Muscle layer of duodenum (tissue), 2 donors: Measurements from ENCODE around the gene TSKU.

Source experiments
- H3K27ac ChIP-seq: one replicate; pipeline ENCODE4 v1.7.0; 2013; ENCODE audit warnings: mild to moderate bottlenecking, low read length
- H3K27me3 ChIP-seq: one replicate; pipeline ENCODE4 v1.7.0; 2013; ENCODE audit warnings: low read depth, mild to moderate bottlenecking, control low read depth, low read length
- H3K36me3 ChIP-seq, 2 donors: one replicate each; pipeline ENCODE4 v1.7.0; 2013; ENCODE audit warnings: low read length in 2 of 2, control low read depth in 1 of 2, mild to moderate bottlenecking in 1 of 2; ENCODE audit not compliant: insufficient read depth in 2 of 2, control insufficient read depth in 1 of 2
- H3K4me1 ChIP-seq, 2 donors: one replicate each; pipeline ENCODE4 v1.7.0; 2013; ENCODE audit warnings: low read length in 2 of 2, mild to moderate bottlenecking in 2 of 2, control low read depth in 1 of 2, moderate library complexity in 1 of 2; ENCODE audit not compliant: insufficient read depth in 2 of 2, control insufficient read depth in 1 of 2
- H3K4me3 ChIP-seq, 2 donors: one replicate each; pipeline ENCODE4 v1.7.0; 2013; ENCODE audit warnings: low read length in 2 of 2, low read depth in 1 of 2, mild to moderate bottlenecking in 1 of 2
- H3K9me3 ChIP-seq, 2 donors: one replicate each; pipeline ENCODE4 v1.7.0; 2013; ENCODE audit warnings: low read length in 2 of 2, control low read depth in 1 of 2, mild to moderate bottlenecking in 1 of 2; ENCODE audit not compliant: control insufficient read depth in 1 of 2
- donor health status: healthy.

TSKU gene

GRCh38 chr11:76835928-76836612 is 52.9 kb downstream of the TSKU start:
- Histone ChIP-seq H3K27ac (no peak overlapping the region), H3K9me3 (no peaks in the 10 kb centered on the region), H3K27me3 (no peaks in the 10 kb centered on the region), H3K36me3 (no peaks in the 10 kb centered on the region), H3K4me1 (peaks cover 3 to 18% of the 10 kb centered on the region in 2 donors), H3K4me3 (no peak overlapping the region)

GRCh38 chr11:76836613-76837291 is 53.6 kb downstream of the TSKU start:
- Histone ChIP-seq H3K4me1 (peaks cover 3 to 16% of the 10 kb centered on the region in 2 donors), H3K27me3 (no peaks in the 10 kb centered on the region), H3K9me3 (no peaks in the 10 kb centered on the region), H3K36me3 (no peaks in the 10 kb centered on the region), H3K27ac (no peak overlapping the region), H3K4me3 (no peak overlapping the region)

GRCh38 chr11:76837696-76838677 is 54.8 kb downstream of the TSKU start:
- H3K27ac ChIP-seq, result no peak overlapping the region

GRCh38 chr11:76838678-76839068 is 55.5 kb downstream of the TSKU start:
- Histone ChIP-seq H3K9me3 (no peaks in the 10 kb centered on the region), H3K27ac (no peak overlapping the region), H3K4me1 (peaks cover 3 to 14% of the 10 kb centered on the region in 2 donors), H3K36me3 (no peaks in the 10 kb centered on the region), H3K4me3 (no peak overlapping the region), H3K27me3 (no peaks in the 10 kb centered on the region)

More at GRCh38 chr11:76837696-76838677, 54.8 kb downstream of the TSKU start:
- no peak overlapping the region for H3K4me3 ChIP-seq
- no peaks in the 10 kb centered on the region for H3K27me3 ChIP-seq
- H3K4me1 ChIP-seq, result peaks cover 3 to 16% of the 10 kb centered on the region in 2 donors
- no peaks in the 10 kb centered on the region for H3K9me3 ChIP-seq
- no peaks in the 10 kb centered on the region for H3K36me3 ChIP-seq

GRCh38 chr11:76839311-76839710 is 56.2 kb downstream of the TSKU start:
- no peaks in the 10 kb centered on the region for H3K9me3 ChIP-seq
- H3K4me3 ChIP-seq, result no peak overlapping the region
- H3K27me3 ChIP-seq, result no peaks in the 10 kb centered on the region
- H3K36me3 ChIP-seq, result no peaks in the 10 kb centered on the region
- H3K4me1 ChIP-seq, result peaks cover 3 to 9% of the 10 kb centered on the region in 2 donors
- no peak overlapping the region for H3K27ac ChIP-seq

GRCh38 chr11:76841923-76842452 is 58.8 kb downstream of the TSKU start:
- Histone ChIP-seq H3K27ac (no peak overlapping the region), H3K36me3 (no peaks in the 10 kb centered on the region), H3K9me3 (no peaks in the 10 kb centered on the region), H3K4me1 (no peaks in the 10 kb centered on the region), H3K27me3 (no peaks in the 10 kb centered on the region), H3K4me3 (no peak overlapping the region)

GRCh38 chr11:76843907-76844306 is 60.8 kb downstream of the TSKU start:
- H3K9me3 ChIP-seq, result no peaks in the 10 kb centered on the region
- no peak overlapping the region for H3K4me3 ChIP-seq
- no peak overlapping the region for H3K27ac ChIP-seq
- no peaks in the 10 kb centered on the region for H3K27me3 ChIP-seq
- no peaks in the 10 kb centered on the region for H3K4me1 ChIP-seq
- H3K36me3 ChIP-seq, result no peaks in the 10 kb centered on the region

- Histone ChIP-seq H3K4me3 (no peak overlapping the region), H3K27ac (no peak overlapping the region), H3K27me3 (no peaks in the 10 kb centered on the region), H3K4me1 (no peaks in the 10 kb centered on the region), H3K9me3 (no peaks in the 10 kb centered on the region), H3K36me3 (no peaks in the 10 kb centered on the region)
Measured at GRCh38 chr11:76844511-76844910, 61.4 kb downstream of the TSKU start.

GRCh38 chr11:76845069-76845468 is 61.9 kb downstream of the TSKU start:
- Histone ChIP-seq H3K4me1 (no peaks in the 10 kb centered on the region), H3K27me3 (no peaks in the 10 kb centered on the region), H3K4me3 (no peak overlapping the region), H3K9me3 (no peaks in the 10 kb centered on the region), H3K36me3 (no peaks in the 10 kb centered on the region), H3K27ac (no peak overlapping the region)

- H3K4me1 ChIP-seq, result no peaks in the 10 kb centered on the region
- H3K9me3 ChIP-seq, result no peaks in the 10 kb centered on the region
- H3K4me3 ChIP-seq, result no peak overlapping the region
- no peaks in the 10 kb centered on the region for H3K27me3 ChIP-seq
- no peak overlapping the region for H3K27ac ChIP-seq
- no peaks in the 10 kb centered on the region for H3K36me3 ChIP-seq
Measured at GRCh38 chr11:76846441-76846840, 63.3 kb downstream of the TSKU start.
